AG09309 (cell line): ENCODE results near the gene CCDC91.

Source experiments
- DNase-seq: peaks from one replicate; pipeline ENCODE4 v3.0.0-alpha.2; 2010; ENCODE audit warnings: low read depth
- H3K4me3 ChIP-seq: 2 replicates; pipeline ENCODE4 v1.5.1; 2011; ENCODE audit warnings: mild to moderate bottlenecking, low read depth, low read length, moderate library complexity; ENCODE audit not compliant: control insufficient read depth
- CTCF ChIP-seq: IDR thresholded peaks from 2 replicates; pipeline ENCODE4 v1.5.1; 2011; ENCODE audit warnings: mild to moderate bottlenecking, low read depth, low read length, inconsistent platforms; ENCODE audit not compliant: insufficient read depth, control insufficient read depth; ENCODE audit errors: missing control alignments

CCDC91 gene

DNA sequence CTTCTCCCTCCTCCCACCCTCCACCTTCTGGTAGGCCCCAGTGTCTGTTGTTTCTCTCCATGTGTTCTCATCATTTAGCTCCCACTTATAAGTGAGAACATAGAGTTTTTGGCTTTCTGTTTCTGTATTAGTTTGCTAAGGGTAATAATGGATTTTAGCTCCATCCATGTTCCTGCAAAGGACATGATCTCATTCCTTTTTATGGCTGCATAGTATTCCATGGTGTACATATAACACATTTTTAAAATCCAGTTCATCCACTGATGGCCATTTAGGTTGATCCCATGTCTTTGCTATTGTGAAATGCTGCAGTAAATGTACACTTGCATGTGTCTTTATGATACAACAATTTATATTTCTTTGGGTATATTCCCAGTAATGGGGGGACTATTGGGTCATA, 96.1 kb downstream of the CCDC91 start:
- H3K4me3 ChIP-seq, result no peak overlapping the region
- no peak for TF ChIP-seq CTCF
- DNase-seq, result no peak

DNA sequence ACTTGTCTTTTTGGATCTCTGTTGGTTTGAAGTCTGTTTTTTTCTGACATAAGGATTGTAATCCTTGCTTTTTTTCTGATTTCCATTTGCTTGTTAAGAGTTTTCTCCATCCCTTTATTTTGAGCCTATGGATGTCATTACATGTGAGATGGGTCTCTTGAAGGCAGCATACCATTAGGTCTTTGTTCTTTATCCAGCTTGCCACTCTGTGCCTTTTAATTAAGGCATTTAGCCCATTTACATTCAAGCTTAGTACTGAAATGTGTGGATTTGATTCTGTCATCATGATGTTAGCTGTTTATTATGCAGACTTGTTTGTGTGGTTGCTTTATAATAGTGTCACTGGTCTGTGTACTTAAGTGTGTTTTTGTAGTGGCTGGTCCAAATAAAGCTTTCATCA, 100.0 kb downstream of the CCDC91 start:
- H3K4me3 ChIP-seq, result no peak overlapping the region
- no peak for TF ChIP-seq CTCF
- no peak for DNase-seq

DNA sequence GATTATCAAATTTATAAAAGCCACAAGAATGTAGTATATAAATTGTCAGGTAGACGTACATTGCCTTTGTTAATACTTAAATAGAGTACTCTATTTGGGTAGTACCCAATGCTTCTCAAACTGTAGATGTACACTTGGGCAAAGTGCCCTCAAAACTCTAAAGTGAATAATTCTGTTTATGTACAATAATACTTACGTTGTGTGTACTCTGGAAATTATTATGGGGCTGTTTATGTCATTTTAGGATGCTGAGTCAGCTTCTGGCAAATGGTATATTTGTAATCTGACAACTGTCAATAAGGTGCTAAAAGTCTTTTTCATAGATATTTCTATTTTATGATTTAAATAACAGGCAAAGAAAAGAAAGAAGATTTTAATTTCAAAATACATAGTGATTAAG, 102.4 kb downstream of the CCDC91 start:
- DNase-seq, result no peak
- no peak overlapping the region for H3K4me3 ChIP-seq

GRCh38 chr12:28294300-28294699, 104.0 kb downstream of the CCDC91 start:
- no peak for TF ChIP-seq CTCF
- no peak for DNase-seq
- no peak overlapping the region for H3K4me3 ChIP-seq

More for the DNA sequence above, 102.4 kb downstream of the CCDC91 start:
- TF ChIP-seq CTCF, result no peak

- H3K4me3 ChIP-seq, result no peak overlapping the region
- no peak for TF ChIP-seq CTCF
- DNase-seq, result no peak
Observed at GRCh38 chr12:28296287-28296686, 106.0 kb downstream of the CCDC91 start.

DNA sequence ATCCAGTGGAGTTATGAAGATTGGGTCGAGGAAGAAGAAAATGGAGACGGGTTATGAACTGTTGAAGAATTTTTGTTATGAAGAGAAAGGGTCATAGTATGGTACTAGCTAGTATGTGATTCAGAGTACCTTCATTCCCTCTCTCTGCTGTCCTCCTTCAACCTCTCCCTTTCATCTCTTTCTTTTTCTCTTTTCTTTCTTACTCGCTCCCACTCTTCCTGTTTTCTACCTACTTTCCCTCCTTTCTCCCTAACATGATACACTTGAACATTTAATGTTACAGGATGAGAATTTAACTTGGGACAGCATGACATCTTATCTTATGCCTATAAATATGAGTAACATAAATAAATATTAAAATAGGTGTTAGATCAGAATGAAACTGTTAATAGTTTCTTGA, 112.9 kb downstream of the CCDC91 start:
- DNase-seq, result no peak
- H3K4me3 ChIP-seq, result no peak overlapping the region
- no peak for TF ChIP-seq CTCF

DNA sequence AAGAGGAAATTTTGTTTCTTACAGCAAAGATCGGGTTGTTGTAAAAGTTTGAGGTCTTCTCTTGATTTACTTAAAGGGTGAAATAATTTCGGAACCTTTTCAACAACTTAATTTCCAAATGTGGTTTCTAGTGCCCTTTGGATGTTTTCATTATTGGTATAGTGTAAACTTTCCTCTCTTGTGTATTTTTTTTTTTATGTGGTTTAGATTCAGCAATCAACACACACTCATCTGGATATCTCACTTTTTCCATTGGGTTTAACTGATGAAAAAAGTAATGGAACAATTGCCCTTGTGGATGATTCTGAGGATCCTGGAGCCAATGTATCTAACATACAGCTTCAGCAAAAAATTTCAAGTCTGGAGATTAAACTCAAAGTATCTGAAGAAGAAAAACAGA, 116.3 kb downstream of the CCDC91 start:
- no peak for TF ChIP-seq CTCF
- DNase-seq, result no peak
- H3K4me3 ChIP-seq, result no peak overlapping the region
